ENCODE results near the gene ITIH5. TPM values are rescaled to one million over a fixed set of nuclear protein-coding genes. Genes with fewer than 3 reads are reported as not detected.

Gene ITIH5
- total RNA-seq, 1 experiment from 2014 or later, result not detected

GRCh38 chr10:7576340-7576739 lies 90.4 kb downstream of the ITIH5 start:
- ChIA-PET CTCF (interaction anchor here (1.2 kb wide), 1 partner anchor 16 kb away, joined by 3 read pairs; no protein-coding TSS in a partner anchor), POLR2A (no interaction called here)
- Mint-ChIP-seq H3K36me3 (ENCODE audit: insufficient read depth, unreplicated experiment) (no peaks in the 10 kb centered on the region), H3K4me1 (ENCODE audit: insufficient read depth, unreplicated experiment) (no peaks in the 10 kb centered on the region), H3K27ac (ENCODE audit: low read depth, unreplicated experiment) (no peak overlapping the region), H3K9me3 (ENCODE audit: unreplicated experiment) (no peaks in the 10 kb centered on the region), H3K27me3 (ENCODE audit: insufficient read depth, unreplicated experiment) (peaks cover 29% of the 10 kb centered on the region), H3K4me3 (ENCODE audit: unreplicated experiment) (no peak overlapping the region)
- intact Hi-C loops (cut with micrococcal nuclease), result no loop called here
- TF ChIP-seq, protein P1, sequence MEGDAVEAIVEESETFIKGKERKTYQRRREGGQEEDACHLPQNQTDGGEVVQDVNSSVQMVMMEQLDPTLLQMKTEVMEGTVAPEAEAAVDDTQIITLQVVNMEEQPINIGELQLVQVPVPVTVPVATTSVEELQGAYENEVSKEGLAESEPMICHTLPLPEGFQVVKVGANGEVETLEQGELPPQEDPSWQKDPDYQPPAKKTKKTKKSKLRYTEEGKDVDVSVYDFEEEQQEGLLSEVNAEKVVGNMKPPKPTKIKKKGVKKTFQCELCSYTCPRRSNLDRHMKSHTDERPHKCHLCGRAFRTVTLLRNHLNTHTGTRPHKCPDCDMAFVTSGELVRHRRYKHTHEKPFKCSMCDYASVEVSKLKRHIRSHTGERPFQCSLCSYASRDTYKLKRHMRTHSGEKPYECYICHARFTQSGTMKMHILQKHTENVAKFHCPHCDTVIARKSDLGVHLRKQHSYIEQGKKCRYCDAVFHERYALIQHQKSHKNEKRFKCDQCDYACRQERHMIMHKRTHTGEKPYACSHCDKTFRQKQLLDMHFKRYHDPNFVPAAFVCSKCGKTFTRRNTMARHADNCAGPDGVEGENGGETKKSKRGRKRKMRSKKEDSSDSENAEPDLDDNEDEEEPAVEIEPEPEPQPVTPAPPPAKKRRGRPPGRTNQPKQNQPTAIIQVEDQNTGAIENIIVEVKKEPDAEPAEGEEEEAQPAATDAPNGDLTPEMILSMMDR (IDR thresholded peaks at IDR 0.05; ENCODE audit: unreplicated experiment), result no peak
- BruUV-seq (replicated peaks), result no TSS peak
- DNase-seq (ENCODE audit: unreplicated experiment), result no peak

GRCh38 chr10:7572391-7572790 lies 94.4 kb downstream of the ITIH5 start:
- Mint-ChIP-seq H3K9me3 (ENCODE audit: unreplicated experiment) (no peaks in the 10 kb centered on the region), H3K27me3 (ENCODE audit: insufficient read depth, unreplicated experiment) (peaks cover 6% of the 10 kb centered on the region), H3K4me1 (ENCODE audit: insufficient read depth, unreplicated experiment) (no peaks in the 10 kb centered on the region), H3K27ac (ENCODE audit: low read depth, unreplicated experiment) (no peak overlapping the region), H3K4me3 (ENCODE audit: unreplicated experiment) (no peak overlapping the region), H3K36me3 (ENCODE audit: insufficient read depth, unreplicated experiment) (no peaks in the 10 kb centered on the region)
- DNase-seq (ENCODE audit: unreplicated experiment), result peak; percentile 18
- CTCF ChIA-PET, result interaction anchor here (1.4 kb wide), 1 partner anchor 11 kb away, joined by 3 read pairs; no protein-coding TSS in a partner anchor
- intact Hi-C loops (cut with micrococcal nuclease), result no loop called here
- TF ChIP-seq, protein P1 (IDR thresholded peaks at IDR 0.05; ENCODE audit: unreplicated experiment), result no peak
- no TSS peak for BruUV-seq (replicated peaks)
- POLR2A ChIA-PET, result no interaction called here

- BruUV-seq (replicated peaks), result no TSS peak
- no peak for DNase-seq (ENCODE audit: unreplicated experiment)
- H3K9me3 Mint-ChIP-seq (ENCODE audit: unreplicated experiment), result no peaks in the 10 kb centered on the region
- no peak overlapping the region for H3K27ac Mint-ChIP-seq (ENCODE audit: low read depth, unreplicated experiment)
- H3K27me3 Mint-ChIP-seq (ENCODE audit: insufficient read depth, unreplicated experiment), result peaks cover 2% of the 10 kb centered on the region
- POLR2A ChIA-PET, result no interaction called here
- CTCF ChIA-PET, result interaction anchor here (1.4 kb wide), 1 partner anchor 10 kb away, joined by 3 read pairs; no protein-coding TSS in a partner anchor
- no peaks in the 10 kb centered on the region for H3K36me3 Mint-ChIP-seq (ENCODE audit: insufficient read depth, unreplicated experiment)
- intact Hi-C loops (cut with micrococcal nuclease), result no loop called here
- H3K4me1 Mint-ChIP-seq (ENCODE audit: insufficient read depth, unreplicated experiment), result no peaks in the 10 kb centered on the region
- TF ChIP-seq, protein P1 (IDR thresholded peaks at IDR 0.05; ENCODE audit: unreplicated experiment), result no peak
- no peak overlapping the region for H3K4me3 Mint-ChIP-seq (ENCODE audit: unreplicated experiment)
These were observed 94.8 kb downstream of the ITIH5 start for GRCh38 chr10:7571981-7572380.

GRCh38 chr10:7567911-7568620 lies 98.7 kb downstream of the ITIH5 start:
- Mint-ChIP-seq H3K27me3 (ENCODE audit: insufficient read depth, unreplicated experiment) (no peaks in the 10 kb centered on the region), H3K4me1 (ENCODE audit: insufficient read depth, unreplicated experiment) (no peaks in the 10 kb centered on the region), H3K27ac (ENCODE audit: low read depth, unreplicated experiment) (no peak overlapping the region), H3K36me3 (ENCODE audit: insufficient read depth, unreplicated experiment) (no peaks in the 10 kb centered on the region), H3K4me3 (ENCODE audit: unreplicated experiment) (no peak overlapping the region), H3K9me3 (ENCODE audit: unreplicated experiment) (no peaks in the 10 kb centered on the region)
- TF ChIP-seq, protein P1 (IDR thresholded peaks at IDR 0.05; ENCODE audit: unreplicated experiment), result no peak
- ChIA-PET POLR2A (no interaction called here), CTCF (no interaction called here)
- DNase-seq (ENCODE audit: unreplicated experiment), result no peak
- no TSS peak for BruUV-seq (replicated peaks)
- intact Hi-C loops (cut with micrococcal nuclease), result no loop called here
